Nephron progenitor cell (in vitro differentiated cells): ENCODE data around the gene PCSK9.

ENCODE experiments used
- DNase-seq: peaks from one replicate; pipeline ENCODE4 v3.0.0; 2021
- H3K27ac Mint-ChIP-seq: 2 replicates; pipeline ENCODE4 v1.8.0; 2021; ENCODE audit warnings: mild to moderate bottlenecking, moderate library complexity, mixed read lengths
- H3K27me3 Mint-ChIP-seq: 2 replicates; pipeline ENCODE4 v1.8.0; 2021; ENCODE audit warnings: mild to moderate bottlenecking, low read depth, mixed read lengths; ENCODE audit not compliant: poor library complexity
- H3K36me3 Mint-ChIP-seq: 2 replicates; pipeline ENCODE4 v1.8.0; 2021; ENCODE audit warnings: low read depth, mixed read lengths
- H3K4me1 Mint-ChIP-seq: 2 replicates; pipeline ENCODE4 v1.8.0; 2021; ENCODE audit warnings: mixed read lengths
- H3K4me3 Mint-ChIP-seq: 2 replicates; pipeline ENCODE4 v1.8.0; 2021; ENCODE audit warnings: mild to moderate bottlenecking, moderate library complexity, mixed read lengths
- H3K9me3 Mint-ChIP-seq: 2 replicates; pipeline ENCODE4 v1.8.0; 2021; ENCODE audit warnings: mild to moderate bottlenecking, moderate library complexity, mixed read lengths
- TF ChIP-seq, protein P1 (sequence below): fragments of 200-600 bp; sonication (generic); IDR thresholded peaks from 2 replicates; pipeline ENCODE4 v1.5.0; 2021; ENCODE audit warnings: antibody characterized with exemption

Gene PCSK9

DNA sequence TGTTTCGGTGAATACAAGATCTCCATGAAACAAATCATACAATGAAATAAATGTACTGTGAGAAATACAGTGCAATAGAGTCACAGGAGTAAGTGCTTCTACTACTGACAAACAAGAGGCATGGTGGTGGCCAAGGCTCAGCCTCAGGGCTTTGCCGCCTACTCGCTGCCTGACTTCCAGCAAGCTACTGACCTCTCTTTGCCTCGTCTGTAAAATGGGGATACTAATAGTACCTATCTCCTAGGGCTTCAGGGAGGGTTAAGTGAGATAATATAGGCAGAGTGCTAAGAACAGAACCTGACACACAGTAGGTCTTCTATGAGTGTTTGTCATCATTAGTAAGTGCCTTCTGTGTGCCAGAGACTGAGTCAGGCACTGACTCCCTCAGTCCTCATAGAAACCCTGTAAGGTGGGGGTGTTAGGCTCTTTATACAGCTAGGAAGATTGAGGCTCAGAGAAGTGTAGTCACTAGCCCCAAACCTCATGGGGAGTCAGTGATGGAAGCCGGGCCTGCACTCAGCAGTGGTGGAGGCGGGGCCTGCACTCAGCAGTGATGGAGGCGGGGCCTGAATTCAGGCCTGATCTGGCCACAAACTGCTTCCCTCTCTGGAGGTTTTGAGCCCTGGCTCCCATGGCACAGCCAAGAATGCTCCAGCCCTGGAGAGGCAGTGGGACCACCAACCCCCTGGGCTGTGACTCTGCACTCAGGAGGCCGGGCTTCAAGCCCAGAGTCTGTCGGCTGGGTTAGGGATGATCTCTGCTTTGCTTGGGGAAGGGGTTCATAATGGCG, 33.8 kb upstream of the PCSK9 start:
- H3K27me3 Mint-ChIP-seq = peaks cover 13% of the 10 kb centered on the region
- peaks cover 15% of the 10 kb centered on the region for H3K9me3 Mint-ChIP-seq
- DNase-seq = no peak
- H3K4me1 Mint-ChIP-seq = no peaks in the 10 kb centered on the region
- H3K36me3 Mint-ChIP-seq = no peaks in the 10 kb centered on the region
- H3K4me3 Mint-ChIP-seq = no peak overlapping the region
- TF ChIP-seq, protein P1, sequence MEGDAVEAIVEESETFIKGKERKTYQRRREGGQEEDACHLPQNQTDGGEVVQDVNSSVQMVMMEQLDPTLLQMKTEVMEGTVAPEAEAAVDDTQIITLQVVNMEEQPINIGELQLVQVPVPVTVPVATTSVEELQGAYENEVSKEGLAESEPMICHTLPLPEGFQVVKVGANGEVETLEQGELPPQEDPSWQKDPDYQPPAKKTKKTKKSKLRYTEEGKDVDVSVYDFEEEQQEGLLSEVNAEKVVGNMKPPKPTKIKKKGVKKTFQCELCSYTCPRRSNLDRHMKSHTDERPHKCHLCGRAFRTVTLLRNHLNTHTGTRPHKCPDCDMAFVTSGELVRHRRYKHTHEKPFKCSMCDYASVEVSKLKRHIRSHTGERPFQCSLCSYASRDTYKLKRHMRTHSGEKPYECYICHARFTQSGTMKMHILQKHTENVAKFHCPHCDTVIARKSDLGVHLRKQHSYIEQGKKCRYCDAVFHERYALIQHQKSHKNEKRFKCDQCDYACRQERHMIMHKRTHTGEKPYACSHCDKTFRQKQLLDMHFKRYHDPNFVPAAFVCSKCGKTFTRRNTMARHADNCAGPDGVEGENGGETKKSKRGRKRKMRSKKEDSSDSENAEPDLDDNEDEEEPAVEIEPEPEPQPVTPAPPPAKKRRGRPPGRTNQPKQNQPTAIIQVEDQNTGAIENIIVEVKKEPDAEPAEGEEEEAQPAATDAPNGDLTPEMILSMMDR = no peak
- no peak overlapping the region for H3K27ac Mint-ChIP-seq

DNA sequence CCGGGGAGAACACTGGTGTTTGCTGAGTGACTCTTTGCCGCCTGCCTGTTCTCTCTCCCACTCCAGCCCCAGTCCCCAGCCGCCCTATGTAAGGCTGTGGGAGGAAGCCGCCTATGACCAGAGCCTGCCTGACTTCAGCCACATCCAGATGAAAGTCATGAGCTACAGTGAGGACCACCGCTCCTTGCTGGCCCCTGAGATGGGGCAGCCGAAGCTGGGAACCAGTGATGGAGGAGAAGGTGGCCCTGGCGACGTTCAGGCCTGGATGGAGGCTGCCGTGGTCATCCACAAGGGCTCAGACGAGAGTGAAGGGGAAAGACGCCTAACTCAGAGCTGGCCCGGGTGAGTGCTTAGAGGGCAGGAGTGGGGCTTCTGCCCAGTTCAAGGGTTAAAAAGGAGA, 32.4 kb upstream of the PCSK9 start:
- H3K9me3 Mint-ChIP-seq = peaks cover 15% of the 10 kb centered on the region
- H3K36me3 Mint-ChIP-seq = no peaks in the 10 kb centered on the region
- no peaks in the 10 kb centered on the region for H3K4me1 Mint-ChIP-seq
- TF ChIP-seq, protein P1 = no peak
- no peak for DNase-seq
- peaks cover 23% of the 10 kb centered on the region for H3K27me3 Mint-ChIP-seq
- H3K4me3 Mint-ChIP-seq = no peak overlapping the region
- no peak overlapping the region for H3K27ac Mint-ChIP-seq

DNA sequence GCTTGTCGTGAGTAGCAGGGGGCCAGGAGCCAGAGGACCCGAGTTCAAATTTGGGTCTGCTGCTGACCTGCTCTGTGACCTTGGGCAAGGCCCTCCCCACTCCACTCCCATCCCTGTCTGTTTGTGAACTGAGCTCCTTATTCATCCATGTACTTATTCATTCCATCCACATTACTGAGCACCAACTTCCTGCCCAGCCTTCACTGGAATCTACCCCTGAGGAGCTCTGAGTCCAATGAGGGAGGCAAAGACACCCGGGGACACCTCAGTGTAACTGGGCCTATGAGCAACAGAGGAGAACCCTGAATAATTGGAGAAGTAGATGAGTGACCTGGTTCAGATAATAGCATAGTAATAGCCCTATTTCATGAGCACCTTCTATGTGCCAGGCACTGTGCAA, 31.7 kb upstream of the PCSK9 start:
- no peaks in the 10 kb centered on the region for H3K4me1 Mint-ChIP-seq
- DNase-seq = no peak
- H3K36me3 Mint-ChIP-seq = no peaks in the 10 kb centered on the region
- no peak overlapping the region for H3K27ac Mint-ChIP-seq
- H3K4me3 Mint-ChIP-seq = no peak overlapping the region
- H3K9me3 Mint-ChIP-seq = peaks cover 15% of the 10 kb centered on the region
- TF ChIP-seq, protein P1 = no peak
- H3K27me3 Mint-ChIP-seq = peaks cover 26% of the 10 kb centered on the region

DNA sequence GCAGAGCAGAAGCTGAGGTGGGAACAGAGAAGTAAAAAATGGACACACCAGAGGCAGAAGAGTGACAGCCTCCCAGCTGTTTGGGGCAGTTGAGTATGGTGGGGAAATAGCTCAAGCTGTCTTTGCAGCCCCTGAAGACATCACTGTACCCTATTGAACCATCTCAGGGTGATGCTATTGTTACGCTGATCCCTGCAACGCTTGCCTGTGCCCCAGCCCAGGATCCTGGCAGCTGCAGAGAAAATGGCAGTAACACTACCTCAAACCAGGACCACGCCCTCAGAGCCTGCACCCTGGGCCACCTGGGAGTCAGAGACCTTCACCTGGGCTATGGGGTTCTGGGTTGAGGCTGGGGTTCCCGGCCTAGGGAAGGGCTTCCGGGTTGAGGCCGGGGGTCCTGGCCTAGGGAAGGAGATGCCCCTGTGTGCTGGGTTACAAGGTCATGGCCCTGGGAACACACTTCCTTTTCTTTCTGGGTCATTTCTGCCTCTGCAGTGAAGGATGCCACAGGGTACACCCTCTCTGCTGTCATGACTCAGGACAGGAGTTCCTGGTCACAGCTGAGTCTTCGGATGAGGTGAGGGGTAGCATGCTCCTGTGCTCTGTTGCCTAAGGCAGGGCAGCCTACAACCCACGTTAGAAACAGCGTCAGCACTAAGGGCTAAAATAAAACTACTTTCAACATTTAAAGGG, 29.0 kb upstream of the PCSK9 start:
- TF ChIP-seq, protein P1 = no peak
- Mint-ChIP-seq H3K36me3 (no peaks in the 10 kb centered on the region), H3K9me3 (peaks cover 15% of the 10 kb centered on the region), H3K4me3 (no peak overlapping the region), H3K27ac (no peak overlapping the region), H3K27me3 (peaks cover 36% of the 10 kb centered on the region), H3K4me1 (no peaks in the 10 kb centered on the region)
- DNase-seq = no peak

DNA sequence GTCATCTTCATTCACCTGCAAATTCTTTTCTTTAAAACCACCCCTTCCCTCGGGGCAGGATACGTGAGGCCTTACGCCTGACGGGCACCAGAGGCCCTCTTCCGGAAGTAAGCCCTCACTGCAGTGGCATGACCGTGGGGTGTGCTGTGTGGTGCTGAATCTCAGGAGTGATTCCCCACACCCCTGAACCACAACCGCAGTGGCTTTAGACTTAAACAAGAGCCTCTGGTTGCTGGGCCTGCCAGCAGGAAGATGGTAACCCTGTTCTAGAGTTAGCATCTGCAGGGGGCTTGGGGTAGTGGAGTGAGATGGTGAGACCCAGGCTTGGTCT, 28.5 kb upstream of the PCSK9 start:
- Mint-ChIP-seq H3K27me3 (peaks cover 41% of the 10 kb centered on the region), H3K4me3 (no peak overlapping the region), H3K4me1 (no peaks in the 10 kb centered on the region), H3K9me3 (peaks cover 15% of the 10 kb centered on the region), H3K27ac (no peak overlapping the region), H3K36me3 (no peaks in the 10 kb centered on the region)
- DNase-seq = no peak
- TF ChIP-seq, protein P1 = no peak

DNA sequence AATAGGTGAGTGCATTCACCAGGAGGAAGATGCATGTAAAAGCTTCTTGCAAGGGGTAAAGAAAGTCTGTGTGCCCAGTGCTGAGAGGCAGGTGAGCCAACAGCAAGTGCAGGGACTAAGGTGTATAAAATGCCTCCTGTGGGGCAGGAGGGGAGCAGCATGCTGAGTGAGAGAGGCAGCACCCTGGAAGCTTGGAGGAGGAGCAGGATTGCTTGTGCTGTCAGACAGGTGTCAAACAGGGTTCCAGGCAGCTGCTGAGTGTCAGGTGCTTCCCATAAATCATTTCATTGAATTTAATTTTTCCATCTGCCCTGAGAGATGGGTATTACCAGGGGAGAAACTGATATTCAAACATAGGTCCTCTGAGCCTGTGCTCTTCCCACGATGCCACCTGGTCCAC, 26.7 kb upstream of the PCSK9 start:
- TF ChIP-seq, protein P1 = no peak
- peaks cover 45% of the 10 kb centered on the region for H3K27me3 Mint-ChIP-seq
- peaks cover 15% of the 10 kb centered on the region for H3K9me3 Mint-ChIP-seq
- no peak for DNase-seq
- H3K4me1 Mint-ChIP-seq = no peaks in the 10 kb centered on the region
- no peak overlapping the region for H3K4me3 Mint-ChIP-seq
- H3K36me3 Mint-ChIP-seq = no peaks in the 10 kb centered on the region
- H3K27ac Mint-ChIP-seq = no peak overlapping the region
